ENCODE results near the gene PLD2. TPM values are rescaled to one million over a fixed set of nuclear protein-coding genes. Genes with fewer than 3 reads are reported as not detected.

Gene PLD2
- total and polyA plus RNA-seq, 10 of the 15 experiments (the other 5 are each of a cell fraction or from before 2014, with no cell fraction given) = 0.71 to 16.5 (median 7.0) TPM

GRCh38 chr17:4800462-4801196 lies 6.3 kb upstream of the PLD2 start:
- in situ Hi-C loops (cut with MboI) = no loop called here
- ATAC-seq (peak; percentile 25; the same call in 2 of the 3 replicates), DNase-seq (ENCODE audit: low read depth, low spot score) (no peak), FAIRE-seq (no peak)
- Histone ChIP-seq H2AFZ (ENCODE audit: control insufficient read depth, low read depth, low read length) (peak overlapping the region; percentile 52; the same call in 1 of the 2 replicates), H3K4me2 (ENCODE audit: control insufficient read depth, insufficient read depth) (0 out of 2 replicates have a peak overlapping the region, but pooled peaks have one; percentile 47), H3K4me1 (ENCODE audit: control insufficient read depth, insufficient read depth, low read length) (peaks cover 21% of the 10 kb centered on the region), H3K27ac (ENCODE audit: control insufficient read depth, insufficient read depth) (peak overlapping the region; percentile 20; the same call in 1 of the 2 replicates), H3K27me3 (replicated peaks in 1 of 2; ENCODE audit: control insufficient read depth in 2 of 2, insufficient read depth in 2 of 2, low read length in 1 of 2) (no peaks in the 10 kb centered on the region), H3K9me3 (replicated peaks; ENCODE audit: control insufficient read depth, insufficient read depth, low read length) (no peaks in the 10 kb centered on the region), H4K20me1 (ENCODE audit: control insufficient read depth, insufficient read depth) (no peaks in the 10 kb centered on the region), H3K4me3 (no peak overlapping the region), H3K9ac (ENCODE audit: control insufficient read depth, insufficient read depth, low read length) (no peak overlapping the region), H3K36me3 (ENCODE audit: control insufficient read depth in 2 of 2, insufficient read depth in 2 of 2, low read length in 1 of 2) (peaks cover 2 to 13% of the 10 kb centered on the region in 2 experiments; a peak in 3 of 4 replicates), H3K79me2 (ENCODE audit: control insufficient read depth, insufficient read depth, low read length) (peaks cover 11% of the 10 kb centered on the region)
- TF ChIP-seq POLR2AphosphoS2 (IDR thresholded peaks at IDR 0.05; ENCODE audit: low read depth, low read length) (no peak), YY1 (IDR thresholded peaks at IDR 0.05; ENCODE audit: low read depth, low read length) (0 out of 2 replicates have a peak, but pooled peaks have one; percentile 2), YBX1 (IDR thresholded peaks at IDR 0.05) (no peak), IRF4 (IDR thresholded peaks at IDR 0.05; ENCODE audit: low read depth, low read length) (no peak), SUPT20H (IDR thresholded peaks at IDR 0.05; ENCODE audit: borderline replicate concordance, control insufficient read depth, low read depth, low read length) (no peak), EP300 (IDR thresholded peaks at IDR 0.05; ENCODE audit: borderline replicate concordance in 1 of 2, control insufficient read depth in 1 of 2, low read depth in 2 of 2, low read length in 2 of 2) (no peak), EED (IDR thresholded peaks at IDR 0.05; ENCODE audit: low read depth) (peak; percentile 58; the same call in 1 of the 2 replicates), IRF3 (IDR thresholded peaks at IDR 0.05) (no peak), RUNX3 (IDR thresholded peaks at IDR 0.05; ENCODE audit: low read length) (peak; percentile 64), POLR2A (IDR thresholded peaks at IDR 0.05; ENCODE audit: low read depth, low read length) (0 out of 2 replicates have a peak, but pooled peaks have one; percentile 21), ASH2L (IDR thresholded peaks at IDR 0.05; ENCODE audit: borderline replicate concordance, low read depth) (no peak), BCL11A (IDR thresholded peaks at IDR 0.05; ENCODE audit: low read depth, low read length) (no peak)
- TF ChIP-seq, protein P1, sequence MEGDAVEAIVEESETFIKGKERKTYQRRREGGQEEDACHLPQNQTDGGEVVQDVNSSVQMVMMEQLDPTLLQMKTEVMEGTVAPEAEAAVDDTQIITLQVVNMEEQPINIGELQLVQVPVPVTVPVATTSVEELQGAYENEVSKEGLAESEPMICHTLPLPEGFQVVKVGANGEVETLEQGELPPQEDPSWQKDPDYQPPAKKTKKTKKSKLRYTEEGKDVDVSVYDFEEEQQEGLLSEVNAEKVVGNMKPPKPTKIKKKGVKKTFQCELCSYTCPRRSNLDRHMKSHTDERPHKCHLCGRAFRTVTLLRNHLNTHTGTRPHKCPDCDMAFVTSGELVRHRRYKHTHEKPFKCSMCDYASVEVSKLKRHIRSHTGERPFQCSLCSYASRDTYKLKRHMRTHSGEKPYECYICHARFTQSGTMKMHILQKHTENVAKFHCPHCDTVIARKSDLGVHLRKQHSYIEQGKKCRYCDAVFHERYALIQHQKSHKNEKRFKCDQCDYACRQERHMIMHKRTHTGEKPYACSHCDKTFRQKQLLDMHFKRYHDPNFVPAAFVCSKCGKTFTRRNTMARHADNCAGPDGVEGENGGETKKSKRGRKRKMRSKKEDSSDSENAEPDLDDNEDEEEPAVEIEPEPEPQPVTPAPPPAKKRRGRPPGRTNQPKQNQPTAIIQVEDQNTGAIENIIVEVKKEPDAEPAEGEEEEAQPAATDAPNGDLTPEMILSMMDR (IDR thresholded peaks at IDR 0.05 in 2 of 3, conservative IDR thresholded peaks at IDR 0.05 in 1 of 3; ENCODE audit: control insufficient read depth in 2 of 3, extremely low read depth in 1 of 3, insufficient read depth in 1 of 3, low read depth in 3 of 3, low read length in 3 of 3) = no peak
- TF ChIP-seq, protein P2, sequence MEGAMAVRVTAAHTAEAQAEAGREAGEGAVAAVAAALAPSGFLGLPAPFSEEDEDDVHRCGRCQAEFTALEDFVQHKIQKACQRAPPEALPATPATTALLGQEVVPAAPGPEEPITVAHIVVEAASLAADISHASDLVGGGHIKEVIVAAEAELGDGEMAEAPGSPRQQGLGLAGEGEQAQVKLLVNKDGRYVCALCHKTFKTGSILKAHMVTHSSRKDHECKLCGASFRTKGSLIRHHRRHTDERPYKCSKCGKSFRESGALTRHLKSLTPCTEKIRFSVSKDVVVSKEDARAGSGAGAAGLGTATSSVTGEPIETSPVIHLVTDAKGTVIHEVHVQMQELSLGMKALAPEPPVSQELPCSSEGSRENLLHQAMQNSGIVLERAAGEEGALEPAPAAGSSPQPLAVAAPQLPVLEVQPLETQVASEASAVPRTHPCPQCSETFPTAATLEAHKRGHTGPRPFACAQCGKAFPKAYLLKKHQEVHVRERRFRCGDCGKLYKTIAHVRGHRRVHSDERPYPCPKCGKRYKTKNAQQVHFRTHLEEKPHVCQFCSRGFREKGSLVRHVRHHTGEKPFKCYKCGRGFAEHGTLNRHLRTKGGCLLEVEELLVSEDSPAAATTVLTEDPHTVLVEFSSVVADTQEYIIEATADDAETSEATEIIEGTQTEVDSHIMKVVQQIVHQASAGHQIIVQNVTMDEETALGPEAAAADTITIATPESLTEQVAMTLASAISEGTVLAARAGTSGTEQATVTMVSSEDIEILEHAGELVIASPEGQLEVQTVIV (IDR thresholded peaks at IDR 0.05; ENCODE audit: borderline replicate concordance, partially characterized antibody) = no peak
- ChIA-PET POLR2A (interaction anchor here (1.0 kb wide), 1 partner anchor 10 kb away, joined by 5 read pairs; no protein-coding TSS in a partner anchor), CTCF (interaction anchor here (1.1 kb wide), 1 partner anchor 12 kb away, joined by 3 read pairs; the partner anchor contains the start of gene GLTPD2), RAD21 (ENCODE audit: unreplicated experiment) (no interaction called here), SMC1A (ENCODE audit: uncharacterized antibody, unreplicated experiment) (interaction anchor here (1.0 to 1.1 kb wide), 2 partner anchors 11 to 75 kb away, joined by 3 read pairs; no protein-coding TSS in a partner anchor)
- BruUV-seq (replicated peaks) = no TSS peak
- 73% methylated on average over 10 of the region's 10 CpGs for WGBS (ENCODE audit: insufficient coverage, insufficient replicate concordance, low lambda C conversion rate, missing lambda C conversion rate)
- intact Hi-C loops (cut with micrococcal nuclease; ENCODE audit: unreplicated experiment) = no loop called here
